Mesenchymal stem cell (in vitro differentiated cells and primary cell): ENCODE results near the gene CDH4.

Experiments used
- DNase-seq: peaks from one replicate; pipeline ENCODE4 v3.0.0-alpha.2; 2013
- H2AFZ ChIP-seq: one replicate; pipeline ENCODE4 v1.6.1; 2013; ENCODE audit warnings: low read depth, mild to moderate bottlenecking, control low read depth, inconsistent platforms, low read length, moderate library complexity
- H2AK5ac ChIP-seq: 2 replicates; pipeline ENCODE4 v1.6.1; 2013; ENCODE audit warnings: low read length, moderate library complexity, mild to moderate bottlenecking, inconsistent platforms; ENCODE audit not compliant: severe bottlenecking
- H2BK120ac ChIP-seq: one replicate; pipeline ENCODE4 v1.6.1; 2013; ENCODE audit warnings: low read depth, mild to moderate bottlenecking, inconsistent platforms, low read length, moderate library complexity
- H2BK12ac ChIP-seq, 2 experiments: one replicate each; pipeline ENCODE4 v1.6.1; 2013; ENCODE audit warnings: inconsistent platforms in 2 of 2, low read length in 2 of 2, mild to moderate bottlenecking in 2 of 2, moderate library complexity in 2 of 2, control low read depth in 1 of 2
- H2BK15ac ChIP-seq: one replicate; pipeline ENCODE4 v1.6.1; 2013; ENCODE audit warnings: mild to moderate bottlenecking, low read depth, inconsistent platforms; ENCODE audit not compliant: poor library complexity, severe bottlenecking
- H2BK5ac ChIP-seq: 2 replicates; pipeline ENCODE4 v1.6.1; 2013; ENCODE audit warnings: low read depth, mild to moderate bottlenecking, low read length, control low read depth, inconsistent platforms; ENCODE audit not compliant: poor library complexity, severe bottlenecking
- H3K14ac ChIP-seq, 2 experiments: one replicate each; pipeline ENCODE4 v1.6.1; 2013; ENCODE audit warnings: inconsistent platforms in 2 of 2, low read length in 2 of 2, control low read depth in 1 of 2, mild to moderate bottlenecking in 1 of 2, moderate library complexity in 1 of 2
- H3K18ac ChIP-seq, 2 experiments: one replicate each; pipeline ENCODE4 v1.6.1; 2013; ENCODE audit warnings: inconsistent platforms in 2 of 2, low read length in 2 of 2, control low read depth in 1 of 2, low read depth in 1 of 2, mild to moderate bottlenecking in 1 of 2
- H3K23ac ChIP-seq, 2 experiments: one replicate each; pipeline ENCODE4 v1.6.1; 2013; ENCODE audit warnings: inconsistent platforms in 2 of 2, low read length in 2 of 2, mild to moderate bottlenecking in 2 of 2, moderate library complexity in 2 of 2, control low read depth in 1 of 2
- H3K27ac ChIP-seq: 2 replicates; pipeline ENCODE4 v1.5.1; 2013; ENCODE audit warnings: mild to moderate bottlenecking, moderate library complexity, low read length, control low read depth, inconsistent platforms; ENCODE audit not compliant: poor library complexity, severe bottlenecking
- H3K27me3 ChIP-seq, 2 experiments: 2 replicates each; pipeline versions ENCODE4 v1.6.1 to v1.7.0; 2013; ENCODE audit warnings: low read length in 2 of 2, mild to moderate bottlenecking in 2 of 2, moderate library complexity in 2 of 2, control low read depth in 1 of 2, inconsistent platforms in 1 of 2; ENCODE audit not compliant: control insufficient read depth in 1 of 2, insufficient read depth in 1 of 2
- H3K36me3 ChIP-seq, 2 experiments: 2 replicates each; pipeline versions ENCODE4 v1.6.1 to v1.7.0; 2013; ENCODE audit warnings: low read length in 2 of 2, control low read depth in 1 of 2, inconsistent platforms in 1 of 2, low read depth in 1 of 2, mild to moderate bottlenecking in 1 of 2; ENCODE audit not compliant: insufficient read depth in 2 of 2, control insufficient read depth in 1 of 2
- H3K4ac ChIP-seq, 2 experiments: one replicate each; pipeline ENCODE4 v1.6.1; 2013; ENCODE audit warnings: inconsistent platforms in 2 of 2, low read length in 2 of 2, mild to moderate bottlenecking in 2 of 2, moderate library complexity in 2 of 2, control low read depth in 1 of 2, low read depth in 1 of 2
- H3K4me1 ChIP-seq: 2 replicates; pipeline ENCODE4 v1.6.1; 2013; ENCODE audit warnings: low read depth, low read length, control low read depth; ENCODE audit not compliant: control insufficient read depth, insufficient read depth
- H3K4me2 ChIP-seq: 2 replicates; pipeline ENCODE4 v1.6.1; 2013; ENCODE audit warnings: low read length, mild to moderate bottlenecking, inconsistent platforms; ENCODE audit not compliant: poor library complexity, severe bottlenecking
- H3K4me3 ChIP-seq, 2 experiments: 2 replicates each; pipeline versions ENCODE4 v1.5.1 to v1.7.0; 2013; ENCODE audit warnings: low read length in 2 of 2, mild to moderate bottlenecking in 2 of 2, control low read depth in 1 of 2, low read depth in 1 of 2; ENCODE audit not compliant: insufficient read depth in 1 of 2
- H3K79me1 ChIP-seq: replicated peaks from 2 replicates; pipeline ENCODE4 v1.6.1; 2013; ENCODE audit warnings: mild to moderate bottlenecking, control low read depth, low read length, inconsistent platforms; ENCODE audit not compliant: poor library complexity, severe bottlenecking
- H3K9ac ChIP-seq: 2 replicates; pipeline ENCODE4 v1.7.0; 2013; ENCODE audit warnings: mild to moderate bottlenecking, low read length, moderate library complexity
- H3K9me3 ChIP-seq: 2 replicates; pipeline ENCODE4 v1.7.0; 2013; ENCODE audit warnings: mild to moderate bottlenecking, low read length; ENCODE audit not compliant: control insufficient read depth
- H4K8ac ChIP-seq: one replicate; pipeline ENCODE4 v1.6.1; 2013; ENCODE audit warnings: inconsistent platforms, mild to moderate bottlenecking, low read length, moderate library complexity
- H4K91ac ChIP-seq: one replicate; pipeline ENCODE4 v1.6.1; 2013; ENCODE audit warnings: mild to moderate bottlenecking, low read length, inconsistent platforms
- WGBS: methylation state at CpG from one replicate; pipeline ENCODE4 v1.1.7; 2013; ENCODE audit warnings: mixed read lengths; 5-methylcytosine and 5-hydroxymethylcytosine counted together

CDH4 gene

GRCh38 chr20:61512475-61512874 lies 260.4 kb downstream of the CDH4 start:
- Histone ChIP-seq H4K8ac (no peak overlapping the region), H3K9ac (no peak overlapping the region), H3K27ac (no peak overlapping the region), H2BK12ac (no peak overlapping the region), H3K36me3 (no peaks in the 10 kb centered on the region), H2AFZ (no peak overlapping the region), H3K14ac (no peak overlapping the region), H3K23ac (no peak overlapping the region), H2BK5ac (no peak overlapping the region), H3K27me3 (peaks cover 0 to 25% of the 10 kb centered on the region in 2 experiments), H3K4me2 (no peak overlapping the region), H3K4me3 (no peak overlapping the region), H3K18ac (no peak overlapping the region), H2AK5ac (no peak overlapping the region), H3K9me3 (no peaks in the 10 kb centered on the region), H2BK120ac (no peak overlapping the region), H2BK15ac (no peak overlapping the region), H3K4me1 (peaks cover 28% of the 10 kb centered on the region), H4K91ac (no peak overlapping the region), H3K4ac (no peak overlapping the region), H3K79me1 (peaks cover 2% of the 10 kb centered on the region)
- WGBS: 95% methylated on average over 11 of the region's 11 CpGs
- DNase-seq: no peak

- Histone ChIP-seq H3K9ac (no peak overlapping the region), H2BK15ac (no peak overlapping the region), H3K14ac (no peak overlapping the region), H2AFZ (no peak overlapping the region), H3K27ac (peak overlapping the region; percentile 58), H3K27me3 (peaks cover 0 to 25% of the 10 kb centered on the region in 2 experiments), H3K79me1 (peaks cover 2% of the 10 kb centered on the region), H3K36me3 (no peaks in the 10 kb centered on the region), H2BK120ac (no peak overlapping the region), H3K23ac (no peak overlapping the region), H3K4me1 (peaks cover 28% of the 10 kb centered on the region), H2AK5ac (peak overlapping the region; percentile 87), H2BK12ac (peak overlapping the region in 1 of 2 experiments; percentile 21), H3K4me2 (peak overlapping the region; percentile 3), H3K4ac (no peak overlapping the region), H4K8ac (no peak overlapping the region), H3K9me3 (no peaks in the 10 kb centered on the region), H4K91ac (no peak overlapping the region), H2BK5ac (no peak overlapping the region), H3K4me3 (no peak overlapping the region), H3K18ac (no peak overlapping the region)
- DNase-seq: no peak
- WGBS: 91% methylated on average over 17 of the region's 17 CpGs
Observed at GRCh38 chr20:61513124-61514017, 261.3 kb downstream of the CDH4 start.

- Histone ChIP-seq H2AK5ac (peak overlapping the region; percentile 87), H3K27me3 (peaks cover 0 to 25% of the 10 kb centered on the region in 2 experiments), H3K4ac (no peak overlapping the region)
Observed at GRCh38 chr20:61514018-61514365, 261.9 kb downstream of the CDH4 start.

GRCh38 chr20:61514396-61514795 lies 262.3 kb downstream of the CDH4 start:
- no peak overlapping the region for H3K4me3 ChIP-seq

More at GRCh38 chr20:61514018-61514365, 261.9 kb downstream of the CDH4 start:
- 23% methylated on average over 2 of the region's 5 CpGs for WGBS
- DNase-seq: no peak
- Histone ChIP-seq H3K36me3 (no peaks in the 10 kb centered on the region), H4K91ac (no peak overlapping the region), H3K18ac (no peak overlapping the region), H3K14ac (no peak overlapping the region), H3K4me1 (peaks cover 28% of the 10 kb centered on the region), H3K9ac (no peak overlapping the region), H3K4me2 (no peak overlapping the region), H2BK12ac (no peak overlapping the region), H4K8ac (no peak overlapping the region), H2BK120ac (no peak overlapping the region), H2BK15ac (no peak overlapping the region), H3K27ac (peak overlapping the region; percentile 63), H3K79me1 (peaks cover 2% of the 10 kb centered on the region), H2BK5ac (no peak overlapping the region), H3K23ac (no peak overlapping the region), H3K4me3 (no peak overlapping the region), H3K9me3 (no peaks in the 10 kb centered on the region), H2AFZ (no peak overlapping the region)

More at GRCh38 chr20:61514396-61514795, 262.3 kb downstream of the CDH4 start:
- H4K8ac ChIP-seq: no peak overlapping the region
- H2BK15ac ChIP-seq: no peak overlapping the region
- H3K9me3 ChIP-seq: no peaks in the 10 kb centered on the region
- H2BK5ac ChIP-seq: no peak overlapping the region
- no peak overlapping the region for H4K91ac ChIP-seq
- no peak overlapping the region for H3K14ac ChIP-seq
- H3K23ac ChIP-seq: no peak overlapping the region
- H3K79me1 ChIP-seq: peaks cover 2% of the 10 kb centered on the region
- H3K36me3 ChIP-seq: no peaks in the 10 kb centered on the region
- H2AFZ ChIP-seq: no peak overlapping the region
- H3K18ac ChIP-seq: no peak overlapping the region
- WGBS: 76% methylated on average over 6 of the region's 6 CpGs
- H3K27ac ChIP-seq: peak overlapping the region; percentile 63
- no peak for DNase-seq
- H2AK5ac ChIP-seq: no peak overlapping the region
- H3K4me1 ChIP-seq: peaks cover 28% of the 10 kb centered on the region
- no peak overlapping the region for H3K4ac ChIP-seq
- H3K9ac ChIP-seq: no peak overlapping the region
- H2BK120ac ChIP-seq: no peak overlapping the region
- H2BK12ac ChIP-seq: no peak overlapping the region
- peak overlapping the region; percentile 44 for H3K4me2 ChIP-seq
- peaks cover 0 to 24% of the 10 kb centered on the region in 2 experiments for H3K27me3 ChIP-seq
